Measurements from ENCODE around the gene AKAP9.
"Not testable (repeated sequence)": the region's sequence is repeated elsewhere in the genome, so short reads cannot be mapped to it uniquely, and the experiment has no call there.

The AKAP9 gene

DNA sequence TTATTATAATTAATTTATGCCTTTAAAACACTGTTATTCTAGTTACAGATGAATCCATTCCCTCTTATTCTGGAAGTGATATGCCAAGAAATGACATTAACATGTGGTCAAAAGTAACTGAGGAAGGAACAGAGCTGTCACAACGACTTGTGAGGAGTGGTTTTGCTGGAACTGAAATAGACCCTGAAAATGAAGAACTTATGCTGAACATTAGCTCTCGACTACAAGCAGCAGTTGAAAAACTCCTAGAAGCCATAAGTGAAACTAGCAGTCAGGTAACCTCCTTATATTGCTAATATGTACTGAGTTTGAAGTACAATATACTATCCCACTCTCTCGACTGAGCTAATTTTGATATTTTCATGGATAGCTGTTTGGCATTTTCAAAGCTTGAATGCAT lies 112.0 kb downstream of the AKAP9 start:
- FAIRE-seq: no peak

DNA sequence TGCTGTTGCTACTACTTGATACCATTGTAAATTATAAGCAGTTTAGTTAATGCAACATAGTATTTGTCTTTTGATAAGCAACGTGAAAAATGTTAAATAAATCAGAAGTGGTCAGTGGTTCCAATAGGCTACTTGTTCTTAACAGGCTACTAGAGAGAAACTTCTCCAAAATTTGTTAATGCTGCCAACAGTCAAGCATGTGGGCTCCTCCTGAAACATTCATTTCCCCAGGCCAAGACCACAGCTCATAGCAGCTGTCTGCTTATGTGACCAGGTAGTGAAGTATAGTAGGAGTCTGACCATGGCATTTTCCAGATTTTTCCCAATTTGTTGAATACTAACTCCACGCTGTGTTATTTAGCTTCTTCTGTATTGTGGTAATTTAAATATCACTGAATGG lies 112.7 kb downstream of the AKAP9 start:
- DNase-seq (ENCODE audit: extremely low spot score, insufficient read length, low read depth): no peak
- no peak for FAIRE-seq

More for the DNA sequence above, 112.0 kb downstream of the AKAP9 start:
- DNase-seq (ENCODE audit: extremely low spot score, insufficient read length, low read depth): no peak

GRCh38 chr7:92056286-92056685 lies 115.6 kb downstream of the AKAP9 start:
- no peak for FAIRE-seq
- no peak for DNase-seq (ENCODE audit: extremely low spot score, insufficient read length, low read depth)

DNA sequence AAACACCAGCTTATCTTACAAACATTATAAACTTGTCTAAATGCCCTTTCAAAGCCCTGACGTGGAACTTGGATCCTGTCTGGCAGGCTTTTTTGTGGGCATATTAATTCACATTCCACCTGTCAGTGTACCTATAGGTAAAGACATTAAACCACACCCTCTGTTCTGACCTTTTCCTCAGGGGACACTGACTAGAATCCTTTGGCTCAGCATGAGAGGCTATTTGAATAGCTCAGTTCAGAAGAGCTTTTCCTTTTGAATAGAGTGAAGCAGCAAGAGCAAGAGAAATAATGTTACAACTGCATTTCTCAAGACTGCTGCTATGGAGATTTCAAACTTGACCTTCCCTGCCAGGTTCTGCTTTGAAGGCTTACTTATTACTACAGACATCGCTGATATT lies 116.7 kb downstream of the AKAP9 start:
- DNase-seq (ENCODE audit: extremely low spot score, insufficient read length, low read depth): no peak
- FAIRE-seq: no peak

DNA sequence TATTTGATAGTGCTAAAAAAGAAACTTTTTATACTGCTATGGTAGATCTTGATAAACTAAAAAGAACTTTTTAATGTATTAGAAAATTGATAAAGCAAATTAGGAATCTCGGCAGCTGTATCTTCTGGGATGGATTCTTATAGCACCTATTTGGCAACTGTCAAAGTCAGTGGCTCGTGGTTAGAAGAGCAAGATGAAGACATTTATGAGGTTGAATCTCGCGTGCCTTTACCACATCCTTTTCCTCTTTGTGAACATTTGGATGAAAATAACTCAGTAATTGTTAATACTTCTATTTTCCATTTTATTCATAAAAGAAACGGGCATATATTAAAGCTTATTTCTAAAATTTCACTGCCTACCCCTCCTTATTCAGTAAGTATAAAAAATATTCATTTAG lies 117.4 kb downstream of the AKAP9 start:
- DNase-seq (ENCODE audit: extremely low spot score, insufficient read length, low read depth) (no peak), FAIRE-seq (no peak)

GRCh38 chr7:92058899-92059298 lies 118.2 kb downstream of the AKAP9 start:
- DNase-seq (ENCODE audit: extremely low spot score, insufficient read length, low read depth) (no peak), FAIRE-seq (no peak)

DNA sequence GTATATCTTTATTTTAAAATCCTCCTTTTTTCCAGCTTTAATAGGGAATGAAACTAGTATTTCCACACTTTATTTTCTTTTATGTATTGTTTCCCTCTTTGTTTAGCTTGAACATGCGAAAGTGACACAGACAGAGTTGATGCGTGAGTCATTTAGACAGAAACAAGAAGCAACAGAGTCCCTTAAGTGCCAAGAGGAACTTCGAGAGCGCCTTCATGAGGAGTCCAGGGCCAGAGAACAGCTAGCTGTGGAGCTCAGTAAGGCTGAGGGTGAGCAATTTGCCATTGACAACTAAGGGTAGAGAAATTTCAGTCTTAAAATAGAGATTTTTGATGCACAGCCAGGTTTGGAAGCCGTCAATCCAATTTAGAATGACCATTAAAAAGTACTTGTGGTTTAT lies 120.5 kb downstream of the AKAP9 start:
- no peak for FAIRE-seq

DNA sequence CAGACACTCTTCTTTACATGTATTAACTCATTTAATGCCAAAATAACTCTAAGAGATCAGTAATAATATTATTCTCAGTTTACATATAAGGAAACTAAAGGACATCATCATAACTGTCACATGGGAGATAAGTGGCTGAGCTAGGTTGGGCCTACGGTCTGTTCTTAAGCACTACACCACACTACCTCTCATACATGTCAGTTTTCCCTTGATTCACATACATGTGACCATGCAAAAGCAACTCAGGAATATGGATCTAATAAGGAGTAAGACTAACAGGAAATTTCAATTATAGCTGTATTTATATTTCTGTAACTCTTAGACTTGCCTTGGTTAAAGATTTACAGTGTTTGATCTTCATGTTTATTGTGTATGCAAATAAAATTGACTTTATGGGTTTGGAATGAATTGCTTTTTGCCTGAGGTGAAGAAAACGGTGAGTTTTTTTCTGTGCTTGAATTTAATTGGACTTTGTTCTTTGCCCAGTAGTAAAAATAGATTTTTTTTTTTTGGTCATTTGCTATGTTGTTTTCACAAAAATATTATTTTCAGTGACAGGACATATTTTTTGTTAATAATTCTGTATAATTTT lies 123.9 kb downstream of the AKAP9 start:
- no peak for DNase-seq (ENCODE audit: extremely low spot score, insufficient read length, low read depth)
- no peak for FAIRE-seq

More for the DNA sequence above, 120.5 kb downstream of the AKAP9 start:
- no peak for DNase-seq (ENCODE audit: extremely low spot score, insufficient read length, low read depth)

GRCh38 chr7:92071032-92071431 lies 130.4 kb downstream of the AKAP9 start:
- no peak for DNase-seq (ENCODE audit: extremely low spot score, insufficient read length, low read depth)
- FAIRE-seq: no peak

DNA sequence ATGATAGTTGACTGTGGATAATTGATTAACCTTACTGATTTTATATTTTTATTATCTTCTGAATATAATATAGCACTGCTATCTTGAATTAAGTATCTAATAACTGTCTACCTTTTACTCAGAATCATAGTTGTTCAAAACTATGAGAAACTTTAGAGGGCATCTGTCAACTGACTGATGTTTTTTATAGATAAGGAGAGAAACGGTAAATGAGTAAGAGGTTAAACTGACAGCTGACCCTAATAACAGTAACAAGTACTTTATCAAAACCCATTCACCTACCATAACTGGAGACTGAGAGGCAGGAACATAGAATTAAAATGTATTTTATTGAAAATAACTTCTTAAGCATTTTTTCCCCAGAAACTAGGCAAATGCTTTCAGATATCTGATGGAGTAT lies 131.5 kb downstream of the AKAP9 start:
- FAIRE-seq (no peak), DNase-seq (ENCODE audit: extremely low spot score, insufficient read length, low read depth) (no peak)

DNA sequence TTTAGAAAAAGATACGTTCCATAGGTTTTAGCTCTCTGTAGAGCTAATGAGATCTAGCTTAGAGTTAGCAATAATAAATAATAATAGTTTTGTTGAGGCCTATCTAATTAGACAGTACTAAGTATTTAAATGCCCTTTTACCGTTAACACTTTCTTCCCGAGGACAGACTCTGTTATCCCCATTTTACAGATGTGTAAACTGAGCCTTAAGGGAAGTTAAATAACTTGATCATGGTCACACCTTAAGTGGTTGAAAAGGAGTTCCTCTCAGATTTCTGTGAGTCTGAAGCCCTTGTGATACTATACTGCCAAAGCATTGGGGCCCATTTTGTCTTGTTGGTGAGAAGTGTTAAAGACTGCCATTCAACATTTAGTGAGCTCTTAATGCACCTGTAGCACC lies 132.0 kb downstream of the AKAP9 start:
- FAIRE-seq: no peak

GRCh38 chr7:92075455-92076158 lies 134.9 kb downstream of the AKAP9 start:
- peak; percentile 63 for FAIRE-seq
- peak; percentile 4 for DNase-seq (ENCODE audit: extremely low spot score, insufficient read length, low read depth)

More for the DNA sequence above, 132.0 kb downstream of the AKAP9 start:
- DNase-seq (ENCODE audit: extremely low spot score, insufficient read length, low read depth): no peak

GRCh38 chr7:92076509-92076908 lies 135.8 kb downstream of the AKAP9 start:
- DNase-seq (ENCODE audit: extremely low spot score, insufficient read length, low read depth) (no peak), FAIRE-seq (no peak)

GRCh38 chr7:92083922-92084321 lies 143.3 kb downstream of the AKAP9 start:
- not testable (repeated sequence) for DNase-seq (ENCODE audit: extremely low spot score, insufficient read length, low read depth); FAIRE-seq

GRCh38 chr7:92088266-92088665 lies 147.6 kb downstream of the AKAP9 start:
- no peak for FAIRE-seq
- no peak for DNase-seq (ENCODE audit: extremely low spot score, insufficient read length, low read depth)

- FAIRE-seq: no peak
- DNase-seq (ENCODE audit: extremely low spot score, insufficient read length, low read depth): no peak
Observed at GRCh38 chr7:92092210-92092609, 151.5 kb downstream of the AKAP9 start.

GRCh38 chr7:92095380-92095779 lies 154.7 kb downstream of the AKAP9 start:
- FAIRE-seq (no peak), DNase-seq (ENCODE audit: extremely low spot score, insufficient read length, low read depth) (no peak)

DNA sequence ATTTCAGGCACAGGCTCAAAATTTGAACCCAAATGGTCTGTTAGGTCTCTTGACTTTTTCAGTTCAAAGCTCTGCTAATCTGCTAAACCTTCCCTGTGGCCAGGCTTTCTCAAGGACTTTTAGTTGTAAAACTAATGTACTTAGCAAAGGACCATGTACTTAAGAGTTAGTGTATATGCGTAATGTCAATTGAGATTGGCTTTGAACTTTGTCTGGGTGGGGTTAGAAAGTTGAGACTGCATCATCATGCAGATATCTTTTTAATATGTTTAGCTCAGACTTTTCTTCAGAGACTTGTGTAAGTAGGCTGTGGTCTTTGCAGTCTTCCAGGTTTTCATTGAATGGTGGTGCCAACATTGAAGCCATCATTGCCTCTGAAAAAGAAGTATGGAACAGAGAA lies 159.9 kb downstream of the AKAP9 start:
- no peak for FAIRE-seq
- DNase-seq (ENCODE audit: extremely low spot score, insufficient read length, low read depth): no peak

- FAIRE-seq; DNase-seq (ENCODE audit: extremely low spot score, insufficient read length, low read depth): not testable (repeated sequence)
Observed at GRCh38 chr7:92102862-92103261, 162.2 kb downstream of the AKAP9 start.

GRCh38 chr7:92108821-92109220 lies 168.2 kb downstream of the AKAP9 start:
- no peak for FAIRE-seq
- no peak for DNase-seq (ENCODE audit: extremely low spot score, insufficient read length, low read depth)

DNA sequence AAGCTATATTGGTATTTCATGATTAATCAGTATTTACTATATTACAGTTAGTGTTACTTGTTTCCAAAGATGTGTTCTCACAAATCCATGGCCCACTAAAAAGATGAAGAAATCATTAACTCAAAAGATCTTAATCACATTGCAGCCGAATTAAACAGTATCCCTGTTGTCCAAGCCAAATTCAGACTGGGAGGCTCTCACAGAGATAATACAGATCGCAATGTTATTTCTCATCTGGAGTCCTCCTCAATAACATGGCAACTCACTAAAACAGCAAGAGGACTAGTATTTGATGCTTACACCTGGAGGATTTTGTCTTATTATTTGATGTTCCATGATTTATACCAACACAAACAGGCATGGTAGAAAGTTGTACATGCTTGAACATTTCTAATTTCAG lies 170.2 kb downstream of the AKAP9 start:
- DNase-seq (ENCODE audit: extremely low spot score, insufficient read length, low read depth): no peak
- no peak for FAIRE-seq

DNA sequence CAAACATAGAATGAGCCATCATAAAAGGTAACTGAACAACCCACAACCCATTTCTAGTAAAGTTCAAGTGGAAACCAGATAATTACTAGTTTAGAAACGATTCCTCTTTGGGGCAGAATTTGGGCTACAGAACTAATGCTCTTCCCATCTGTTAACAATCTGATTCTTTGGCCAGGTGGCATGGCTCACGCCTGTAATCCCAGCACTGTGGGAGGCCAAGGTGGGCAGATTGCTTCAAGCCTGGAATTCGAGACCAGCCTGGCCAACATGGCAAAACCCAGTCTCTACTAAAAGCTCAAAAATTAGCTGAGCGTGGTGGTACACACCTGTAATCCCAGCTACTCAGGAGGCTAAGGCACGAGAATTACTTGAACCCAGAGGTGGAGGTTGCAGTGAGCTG lies 175.2 kb downstream of the AKAP9 start:
- no peak for FAIRE-seq

More for the DNA sequence above, 175.2 kb downstream of the AKAP9 start:
- DNase-seq (ENCODE audit: extremely low spot score, insufficient read length, low read depth): no peak
